Measurements from ENCODE around the gene NCK1.
"Not testable (repeated sequence)": the region's sequence is repeated elsewhere in the genome, so short reads cannot be mapped to it uniquely, and the experiment has no call there.

DNA sequence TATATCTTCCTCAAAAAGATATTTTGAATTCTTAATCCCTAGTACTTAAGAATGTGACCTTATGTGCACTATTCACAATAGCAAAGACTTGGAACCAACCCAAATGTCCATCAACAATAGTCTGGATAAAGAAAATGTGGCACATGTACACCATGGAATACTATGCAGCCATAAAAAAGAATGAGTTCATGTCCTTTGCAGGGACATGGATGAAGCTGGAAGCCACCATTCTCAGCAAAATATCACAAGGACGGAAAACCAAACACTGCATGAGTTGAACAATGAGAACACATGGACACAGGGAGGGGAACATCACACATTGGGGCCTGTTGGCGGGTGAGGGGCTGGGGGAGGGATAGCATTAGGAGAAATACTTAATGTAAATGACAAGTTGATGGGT lies 17.5 kb downstream of the NCK1 start:
- TF ChIP-seq POLR2A (IDR thresholded peaks at IDR 0.05) = not testable (repeated sequence)
- TF ChIP-seq, protein P1, sequence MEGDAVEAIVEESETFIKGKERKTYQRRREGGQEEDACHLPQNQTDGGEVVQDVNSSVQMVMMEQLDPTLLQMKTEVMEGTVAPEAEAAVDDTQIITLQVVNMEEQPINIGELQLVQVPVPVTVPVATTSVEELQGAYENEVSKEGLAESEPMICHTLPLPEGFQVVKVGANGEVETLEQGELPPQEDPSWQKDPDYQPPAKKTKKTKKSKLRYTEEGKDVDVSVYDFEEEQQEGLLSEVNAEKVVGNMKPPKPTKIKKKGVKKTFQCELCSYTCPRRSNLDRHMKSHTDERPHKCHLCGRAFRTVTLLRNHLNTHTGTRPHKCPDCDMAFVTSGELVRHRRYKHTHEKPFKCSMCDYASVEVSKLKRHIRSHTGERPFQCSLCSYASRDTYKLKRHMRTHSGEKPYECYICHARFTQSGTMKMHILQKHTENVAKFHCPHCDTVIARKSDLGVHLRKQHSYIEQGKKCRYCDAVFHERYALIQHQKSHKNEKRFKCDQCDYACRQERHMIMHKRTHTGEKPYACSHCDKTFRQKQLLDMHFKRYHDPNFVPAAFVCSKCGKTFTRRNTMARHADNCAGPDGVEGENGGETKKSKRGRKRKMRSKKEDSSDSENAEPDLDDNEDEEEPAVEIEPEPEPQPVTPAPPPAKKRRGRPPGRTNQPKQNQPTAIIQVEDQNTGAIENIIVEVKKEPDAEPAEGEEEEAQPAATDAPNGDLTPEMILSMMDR (IDR thresholded peaks at IDR 0.05) = not testable (repeated sequence)
